GM06990 (cell line): Measurements from ENCODE around the gene CST9.

Source experiments
- DNase-seq: peaks from one replicate; pipeline ENCODE4 v3.0.0-alpha.2; 2011; ENCODE audit not compliant: insufficient read length; ENCODE audit errors: extremely low read depth
- H3K27me3 ChIP-seq: replicated peaks from 2 replicates; pipeline ENCODE4 v1.6.0; 2011; ENCODE audit warnings: low read length; ENCODE audit not compliant: control insufficient read depth, insufficient read depth
- H3K36me3 ChIP-seq: 2 replicates; pipeline ENCODE4 v1.5.1; 2011; ENCODE audit warnings: low read length; ENCODE audit not compliant: control insufficient read depth, insufficient read depth
- H3K4me3 ChIP-seq: replicated peaks from 2 replicates; pipeline ENCODE4 v1.5.1; 2011; ENCODE audit warnings: low read depth, mild to moderate bottlenecking, control low read depth, low read length
- TF ChIP-seq, protein P1 (sequence below): IDR thresholded peaks from 2 replicates; pipeline ENCODE4 v1.5.1; 2011; ENCODE audit warnings: low read length, control low read depth, mild to moderate bottlenecking, inconsistent platforms; ENCODE audit not compliant: insufficient read depth, poor library complexity, severe bottlenecking

CST9 gene

DNA sequence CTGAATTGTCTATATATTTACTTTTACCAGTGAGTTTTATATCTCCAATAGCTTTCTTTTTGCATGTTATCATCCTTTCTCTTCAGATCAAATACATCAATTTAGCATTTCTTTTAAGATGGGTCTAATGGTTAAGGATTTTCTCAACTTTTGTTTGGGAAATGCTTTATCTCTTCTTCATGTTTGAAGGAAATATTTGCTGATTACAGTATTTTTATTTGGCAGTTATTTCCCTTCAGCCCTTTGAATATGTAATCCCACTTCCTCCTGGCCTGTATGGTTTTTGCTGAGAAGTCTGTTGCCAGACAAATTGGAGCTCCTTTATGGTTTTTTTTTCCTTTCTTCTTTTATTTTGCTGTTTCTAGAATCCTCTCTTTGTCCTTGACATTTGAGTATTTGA is 30.7 kb downstream of the CST9 start:
- Histone ChIP-seq H3K27me3 (no peaks in the 10 kb centered on the region), H3K36me3 (no peaks in the 10 kb centered on the region), H3K4me3 (no peak overlapping the region)
- TF ChIP-seq, protein P1, sequence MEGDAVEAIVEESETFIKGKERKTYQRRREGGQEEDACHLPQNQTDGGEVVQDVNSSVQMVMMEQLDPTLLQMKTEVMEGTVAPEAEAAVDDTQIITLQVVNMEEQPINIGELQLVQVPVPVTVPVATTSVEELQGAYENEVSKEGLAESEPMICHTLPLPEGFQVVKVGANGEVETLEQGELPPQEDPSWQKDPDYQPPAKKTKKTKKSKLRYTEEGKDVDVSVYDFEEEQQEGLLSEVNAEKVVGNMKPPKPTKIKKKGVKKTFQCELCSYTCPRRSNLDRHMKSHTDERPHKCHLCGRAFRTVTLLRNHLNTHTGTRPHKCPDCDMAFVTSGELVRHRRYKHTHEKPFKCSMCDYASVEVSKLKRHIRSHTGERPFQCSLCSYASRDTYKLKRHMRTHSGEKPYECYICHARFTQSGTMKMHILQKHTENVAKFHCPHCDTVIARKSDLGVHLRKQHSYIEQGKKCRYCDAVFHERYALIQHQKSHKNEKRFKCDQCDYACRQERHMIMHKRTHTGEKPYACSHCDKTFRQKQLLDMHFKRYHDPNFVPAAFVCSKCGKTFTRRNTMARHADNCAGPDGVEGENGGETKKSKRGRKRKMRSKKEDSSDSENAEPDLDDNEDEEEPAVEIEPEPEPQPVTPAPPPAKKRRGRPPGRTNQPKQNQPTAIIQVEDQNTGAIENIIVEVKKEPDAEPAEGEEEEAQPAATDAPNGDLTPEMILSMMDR: no peak
- no peak for DNase-seq

DNA sequence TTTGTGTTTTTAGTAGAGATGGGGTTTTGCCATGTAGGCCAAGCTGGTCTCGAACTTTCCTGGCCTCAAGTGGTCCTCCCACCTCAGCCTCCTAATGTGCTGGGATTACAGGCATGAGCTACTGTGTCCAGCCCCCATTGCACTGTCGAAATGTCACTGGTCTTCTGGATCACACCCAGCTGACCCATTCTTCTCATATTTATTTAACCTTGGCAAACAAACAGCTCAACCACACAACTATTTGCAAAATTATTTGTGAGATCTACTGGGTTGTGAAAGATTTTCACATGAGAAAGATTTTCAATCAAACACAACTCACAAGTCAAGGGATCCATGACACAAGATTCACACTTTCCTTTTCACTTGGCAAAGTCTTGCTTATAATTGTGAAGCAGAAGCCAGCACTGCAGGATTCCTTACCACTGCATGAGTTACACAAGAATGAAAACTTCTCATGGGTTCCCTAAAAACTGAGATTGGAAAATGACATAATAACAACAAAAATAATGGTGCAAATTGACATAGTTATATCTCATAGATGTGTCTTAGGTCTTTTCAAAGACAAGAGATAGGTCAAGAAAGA is 35.4 kb downstream of the CST9 start:
- H3K27me3 ChIP-seq: no peaks in the 10 kb centered on the region

DNA sequence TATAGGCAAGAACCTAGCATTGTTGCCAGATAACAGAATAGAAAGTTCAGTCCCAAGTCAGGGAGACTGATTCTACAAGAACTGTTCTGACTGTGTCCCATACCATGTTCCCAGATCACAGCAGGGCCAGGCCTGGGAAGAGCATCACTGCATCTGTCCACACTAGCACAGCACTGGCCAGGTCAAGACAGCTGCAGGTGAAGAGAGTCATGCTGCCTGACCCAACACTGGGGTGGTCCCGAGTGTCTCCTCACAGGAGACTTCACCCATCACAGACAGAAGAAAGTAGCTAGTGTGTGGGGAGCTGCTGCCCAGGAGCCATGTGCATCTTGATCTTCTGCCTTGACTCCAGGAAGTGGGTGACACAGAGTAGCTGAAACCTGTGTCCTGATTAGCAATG is 36.1 kb downstream of the CST9 start:
- no peak for DNase-seq
- H3K27me3 ChIP-seq: no peaks in the 10 kb centered on the region
- no peaks in the 10 kb centered on the region for H3K36me3 ChIP-seq
- TF ChIP-seq, protein P1: no peak
- H3K4me3 ChIP-seq: no peak overlapping the region

More for the DNA sequence above, 35.4 kb downstream of the CST9 start:
- no peak overlapping the region for H3K4me3 ChIP-seq
- DNase-seq: no peak
- no peaks in the 10 kb centered on the region for H3K36me3 ChIP-seq
- TF ChIP-seq, protein P1: no peak

DNA sequence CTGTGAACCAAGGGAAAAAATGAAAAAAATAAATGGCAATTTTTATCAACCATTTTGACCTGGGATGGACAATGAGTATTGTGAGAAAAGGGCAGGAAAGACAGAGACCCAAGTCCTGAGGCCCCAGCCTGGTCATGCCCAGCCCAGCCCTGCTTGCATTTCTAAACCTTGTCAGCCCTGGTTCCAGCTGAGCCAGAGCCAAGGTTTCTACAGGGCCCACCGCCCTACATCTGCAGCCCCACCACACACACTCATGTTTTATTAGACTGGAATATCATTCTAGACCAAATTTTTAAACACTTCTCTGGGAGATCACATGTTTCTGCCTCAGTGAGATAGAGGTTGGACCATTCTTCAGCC is 36.8 kb downstream of the CST9 start:
- no peaks in the 10 kb centered on the region for H3K27me3 ChIP-seq
- H3K36me3 ChIP-seq: no peaks in the 10 kb centered on the region
- no peak overlapping the region for H3K4me3 ChIP-seq
- no peak for DNase-seq
- TF ChIP-seq, protein P1: no peak

DNA sequence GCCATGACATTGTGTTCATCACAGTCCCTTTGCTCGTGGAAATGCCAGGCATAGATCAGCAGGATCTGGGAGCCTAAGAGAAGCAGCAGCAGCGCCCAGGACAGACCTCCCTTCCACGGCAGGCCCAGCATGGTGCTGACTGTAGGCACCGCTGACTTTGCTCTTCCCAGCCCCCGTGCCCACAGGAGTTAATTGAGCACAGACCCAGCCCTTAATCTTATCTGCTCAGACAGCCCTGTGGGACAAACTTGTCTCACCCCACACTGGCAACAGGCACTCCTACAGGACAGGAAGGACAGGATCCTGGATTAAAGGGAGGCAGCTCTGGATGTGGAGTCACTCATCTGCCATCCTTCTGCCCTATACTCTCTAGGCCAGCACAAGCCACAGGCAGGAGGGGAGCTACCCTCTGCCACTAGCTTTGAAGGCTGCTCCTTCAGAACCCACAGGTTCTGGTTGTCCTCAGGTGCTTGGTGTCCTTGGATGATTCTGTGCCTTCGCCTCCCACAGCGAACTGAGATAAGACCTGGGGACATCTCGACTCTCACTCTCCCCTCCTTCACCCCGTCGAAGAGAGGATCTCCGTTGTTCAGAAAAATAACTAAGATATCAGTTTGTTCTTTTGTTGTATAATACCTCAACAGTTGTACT is 37.3 kb downstream of the CST9 start, which contains the start of gene CST9L:
Gene CST9L, minus strand, starts transcription at position 165 of the 651 bp plus-strand sequence. Its CDS starts 34 bp downstream, at position 131.
- Histone ChIP-seq H3K36me3 (no peaks in the 10 kb centered on the region), H3K27me3 (no peaks in the 10 kb centered on the region), H3K4me3 (no peak within 1 kb of the TSS)
- TF ChIP-seq, protein P1: no peak
- DNase-seq: no peak
